Epithelial cell of proximal tubule (primary cell): Measurements from ENCODE around the gene MAP7D3. TPM values are rescaled to one million over a fixed set of nuclear protein-coding genes. Genes with fewer than 3 reads are reported as not detected.
A peak's percentile ranks its signal among the peaks of the same experiment; 100 is the strongest.

Source experiments
- DNase-seq: peaks from one replicate; pipeline ENCODE4 v3.0.0-alpha.2; 2011; ENCODE audit warnings: low read depth
- H3K4me3 ChIP-seq: 2 replicates; pipeline ENCODE4 v1.5.1; 2011; ENCODE audit warnings: low read depth, mild to moderate bottlenecking, low read length
- CTCF ChIP-seq: conservative IDR thresholded peaks from 2 replicates; pipeline ENCODE4 v1.5.1; 2012; ENCODE audit warnings: low read depth, mild to moderate bottlenecking, low read length
- total RNA-seq: library from RNA; depleted of rRNA; stranded (reverse); fragments of >200 nt; gene quantifications from 2 replicates; pipeline ENCODE4 v1.2.3, GENCODE V29; 2015

MAP7D3 gene
- total RNA-seq, 1 donor from 2014 or later, result 18.6 TPM

GRCh38 chrX:136194536-136194935, 56.7 kb downstream of the MAP7D3 start:
- H3K4me3 ChIP-seq, result no peak overlapping the region
- TF ChIP-seq CTCF, result no peak
- DNase-seq, result no peak

DNA sequence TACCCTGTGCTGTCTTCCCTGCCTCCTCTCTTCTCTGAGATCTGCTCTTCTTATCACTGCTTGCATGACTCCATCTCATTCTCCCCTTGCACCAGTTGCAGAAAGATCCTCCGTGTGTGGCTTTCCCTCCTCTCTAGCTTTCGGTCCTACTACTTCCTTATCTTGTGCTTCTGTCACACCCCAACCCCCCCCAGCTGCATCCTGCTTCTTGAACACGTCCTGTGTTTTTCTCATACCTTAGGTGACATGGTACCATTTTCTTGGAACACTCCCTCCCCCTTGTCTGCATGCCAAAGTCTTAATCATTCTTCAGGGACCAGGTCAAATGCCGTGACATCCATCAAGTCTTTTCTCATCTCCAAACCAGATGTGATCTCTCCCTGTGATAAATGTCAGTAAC, 57.4 kb downstream of the MAP7D3 start:
- no peak for TF ChIP-seq CTCF
- peak overlapping the region; percentile 28 for H3K4me3 ChIP-seq
- no peak for DNase-seq

DNA sequence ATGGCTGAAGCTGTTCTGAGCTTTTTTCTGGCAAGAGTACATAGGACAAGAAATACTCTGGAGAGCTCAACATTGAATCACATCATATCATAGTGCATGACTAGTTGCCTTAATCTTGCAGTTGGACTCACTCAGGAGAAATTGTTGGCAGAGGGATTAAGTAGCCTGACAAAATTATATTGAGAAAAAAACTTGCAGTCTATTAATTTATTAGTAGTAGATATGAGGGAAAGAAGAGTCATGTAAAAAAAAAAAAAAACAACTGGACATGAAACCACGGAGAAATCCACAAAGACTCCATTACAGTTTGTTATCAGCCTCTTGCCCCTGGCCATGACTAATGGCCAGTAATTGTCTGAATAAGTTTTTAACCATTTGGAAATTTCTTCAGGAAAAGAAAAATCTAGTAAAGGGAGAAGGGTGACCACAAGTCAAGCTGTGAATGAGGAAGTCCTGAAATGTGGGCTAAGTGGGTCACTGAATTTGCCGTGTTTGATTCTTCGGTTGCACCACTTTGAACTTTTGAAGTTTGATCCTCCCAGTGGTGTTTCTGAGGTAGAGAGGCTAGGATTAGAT, 58.3 kb downstream of the MAP7D3 start:
- no peak for DNase-seq
- no peak overlapping the region for H3K4me3 ChIP-seq
- no peak for TF ChIP-seq CTCF

DNA sequence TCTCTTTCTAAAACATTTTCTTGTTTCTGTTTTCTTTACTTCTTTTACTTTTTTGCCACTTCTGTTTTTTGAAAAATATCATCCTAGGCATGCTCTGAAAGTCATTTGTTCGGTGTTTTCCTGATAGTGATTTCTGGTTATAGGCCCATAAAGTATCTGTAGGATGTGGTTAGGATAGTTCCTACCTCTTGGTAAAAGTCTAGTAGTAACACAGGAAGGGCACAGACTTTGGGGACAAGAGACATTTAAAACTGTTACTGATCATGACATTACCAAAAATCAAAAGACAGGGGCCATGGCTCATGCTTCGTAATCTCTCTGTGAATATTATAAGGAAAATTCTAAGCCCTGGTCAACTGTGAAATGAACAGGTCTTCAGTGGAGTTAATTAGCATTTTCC, 59.1 kb downstream of the MAP7D3 start:
- H3K4me3 ChIP-seq, result no peak overlapping the region
- TF ChIP-seq CTCF, result no peak
- DNase-seq, result no peak

DNA sequence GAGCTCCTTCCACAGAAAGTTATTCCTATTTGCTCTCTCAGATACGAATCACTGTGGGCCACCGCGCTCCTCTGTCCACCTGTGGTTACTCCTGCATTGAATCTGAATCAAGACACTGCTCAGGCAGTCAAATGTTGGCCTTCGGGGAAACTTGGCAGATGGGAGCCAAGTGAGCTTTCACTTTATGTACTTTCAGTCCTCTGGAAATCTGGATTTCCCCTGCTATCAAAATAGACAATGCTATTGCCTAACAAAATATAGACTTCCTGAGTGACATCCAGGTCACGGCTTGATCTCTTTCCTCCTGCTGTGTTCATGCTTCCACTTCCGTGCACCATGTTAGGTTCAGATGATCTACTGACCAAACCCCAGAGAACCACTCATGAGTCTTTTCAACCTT, 60.0 kb downstream of the MAP7D3 start:
- TF ChIP-seq CTCF, result no peak
- DNase-seq, result no peak
- no peak overlapping the region for H3K4me3 ChIP-seq

- no peak overlapping the region for H3K4me3 ChIP-seq
- TF ChIP-seq CTCF, result no peak
- DNase-seq, result no peak
Measured at GRCh38 chrX:136190038-136190713, 61.0 kb downstream of the MAP7D3 start.

DNA sequence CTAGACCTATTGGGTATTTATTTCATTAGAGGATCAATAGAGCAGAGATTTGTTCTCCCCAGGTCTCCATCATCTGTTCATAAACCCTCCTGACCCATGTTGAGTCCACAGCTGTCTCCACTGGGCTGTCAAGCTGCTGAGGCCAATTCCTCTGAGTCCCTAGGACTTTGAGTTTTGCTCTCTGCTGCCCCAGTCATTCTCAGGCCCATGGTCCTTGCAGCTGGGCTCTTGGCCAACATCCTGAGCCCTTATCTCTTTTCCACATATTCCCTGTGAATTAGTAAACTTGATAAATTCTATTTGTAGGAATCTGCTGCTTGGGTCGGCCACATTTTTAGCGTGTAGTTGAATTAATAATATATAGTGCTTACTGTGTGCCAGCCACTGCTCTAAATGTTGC, 62.0 kb downstream of the MAP7D3 start:
- no peak overlapping the region for H3K4me3 ChIP-seq
- no peak for DNase-seq
- no peak for TF ChIP-seq CTCF
